CD4-positive, alpha-beta T cell (primary cell): ENCODE measurements around the gene POLQ. TPM values are rescaled to one million over a fixed set of nuclear protein-coding genes. Genes with fewer than 3 reads are reported as not detected.

Source experiments
- ATAC-seq: fragments of 200-7000 bp; cut with Tn5 transposase; one replicate; pipeline ENCODE4 v1.10.0; 2022; ENCODE audit warnings: mild to moderate bottlenecking; ENCODE audit not compliant: poor library complexity
- CTCF ChIA-PET: fragments of 350-600 bp; sonication (Branson Sonifier 250); formaldehyde crosslinking; loops from one replicate; lab custom pipeline; 2021; ENCODE audit warnings: antibody characterized with exemption, inconsistent platforms; lab: Charles Lee
- POLR2A ChIA-PET: fragments of 350-600 bp; sonication (Branson Sonifier 250); formaldehyde crosslinking; loops from one replicate; lab custom pipeline; 2021; ENCODE audit warnings: antibody characterized with exemption, inconsistent platforms; lab: Charles Lee
- DNase-seq, 14 experiments: peaks; one replicate each; pipeline ENCODE4 v3.0.0-alpha.2; 2013 to 2020; ENCODE audit warnings: mixed read lengths in 2 of 14
- H3K27ac ChIP-seq, 2 donors: one replicate each; pipeline versions ENCODE4 v1.5.1 to v1.7.0; 2013; ENCODE audit warnings: low read length in 2 of 2, low read depth in 1 of 2, mild to moderate bottlenecking in 1 of 2
- H3K27me3 ChIP-seq, 2 experiments: 1 replicate in 1 of 2; 2 replicates in 1 of 2; pipeline versions ENCODE4 v1.6.1 to v1.7.0; 2013; ENCODE audit warnings: low read length in 2 of 2, control low read depth in 1 of 2, mild to moderate bottlenecking in 1 of 2, moderate library complexity in 1 of 2; ENCODE audit not compliant: insufficient read depth in 2 of 2, control insufficient read depth in 1 of 2
- H3K36me3 ChIP-seq: one replicate; pipeline ENCODE4 v1.6.1; 2013; ENCODE audit warnings: low read length, control low read depth; ENCODE audit not compliant: insufficient read depth
- H3K4me1 ChIP-seq: one replicate; pipeline ENCODE4 v1.6.1; 2013; ENCODE audit warnings: low read length, control low read depth; ENCODE audit not compliant: insufficient read depth
- H3K4me3 ChIP-seq: one replicate; pipeline ENCODE4 v1.5.1; 2013; ENCODE audit warnings: mild to moderate bottlenecking, low read length, moderate library complexity
- H3K9me3 ChIP-seq, 2 experiments: 1 replicate in 1 of 2; 2 replicates in 1 of 2; pipeline versions ENCODE4 v1.6.1 to v1.7.0; 2013; ENCODE audit warnings: low read length in 2 of 2, mild to moderate bottlenecking in 2 of 2, control low read depth in 1 of 2, moderate library complexity in 1 of 2; ENCODE audit not compliant: control insufficient read depth in 1 of 2, insufficient read depth in 1 of 2
- H3K27ac Mint-ChIP-seq: one replicate; pipeline ENCODE4 v1.8.0; 2020; ENCODE audit warnings: mixed read lengths
- H3K27me3 Mint-ChIP-seq: one replicate; pipeline ENCODE4 v1.8.0; 2021; ENCODE audit warnings: mixed read lengths
- H3K36me3 Mint-ChIP-seq: one replicate; pipeline ENCODE4 v1.8.0; 2021; ENCODE audit warnings: low read depth, mixed read lengths
- H3K4me1 Mint-ChIP-seq: one replicate; pipeline ENCODE4 v1.8.0; 2021; ENCODE audit warnings: low read depth, mixed read lengths
- H3K4me3 Mint-ChIP-seq: one replicate; pipeline ENCODE4 v1.8.0; 2020; ENCODE audit warnings: mild to moderate bottlenecking, mixed read lengths
- H3K9me3 Mint-ChIP-seq: one replicate; pipeline ENCODE4 v1.8.0; 2020; ENCODE audit warnings: mixed read lengths
- CTCF ChIP-seq: fragments of 200-600 bp; IDR thresholded peaks from one replicate; pipeline ENCODE4 v1.8.0; 2022; ENCODE audit warnings: antibody characterized with exemption, mild to moderate bottlenecking
- intact Hi-C, 2 experiments: fragments of 100-400 bp; cut with DNase I in 1 of 2; cut with micrococcal nuclease in 1 of 2; formaldehyde crosslinking; loops; one replicate each; pipeline versions ENCODE4 v1.15.1 to v1.9.0; 2023 to 2025; cut with DNase I, micrococcal nuclease
- total RNA-seq, 174 experiments: library from RNA in 2 of 174; stranded (reverse) in 2 of 174; gene quantifications; one replicate each; pipeline ENCODE4 v1.2.3 and lab custom pipeline; 2021 to 2026

POLQ gene
- total RNA-seq, 2 experiments from 2014 or later, result 0.17 to 0.30 TPM

- no peak for ATAC-seq
- POLR2A ChIA-PET, result no interaction called here
- intact Hi-C loops, result no loop called here
Measured at GRCh38 chr3:121574449-121574848, 28.7 kb upstream of the POLQ start.

GRCh38 chr3:121567649-121568048, 21.9 kb upstream of the POLQ start, which contains the start of gene ARGFX:
ARGFX (plus strand) TSS chr3:121567949; CDS start chr3:121570714, 2,765 bp downstream.
- Mint-ChIP-seq H3K36me3 (no peaks in the 10 kb centered on the region), H3K27ac (no peak within 1 kb of the TSS), H3K27me3 (peaks cover 4% of the 10 kb centered on the region), H3K9me3 (no peaks in the 10 kb centered on the region), H3K4me3 (no peak within 1 kb of the TSS), H3K4me1 (no peaks in the 10 kb centered on the region)
- POLR2A ChIA-PET, result no interaction called here
- Histone ChIP-seq H3K4me3 (no peak within 1 kb of the TSS), H3K4me1 (no peaks in the 10 kb centered on the region), H3K36me3 (no peaks in the 10 kb centered on the region), H3K9me3 (no peaks in the 10 kb centered on the region), H3K27ac (no peak within 1 kb of the TSS), H3K27me3 (no peaks in the 10 kb centered on the region)
- ATAC-seq, result no peak
- no peak for TF ChIP-seq CTCF
- no peak for DNase-seq
- intact Hi-C loops, result no loop called here
- CTCF ChIA-PET, result no interaction called here

More at GRCh38 chr3:121574449-121574848, 28.7 kb upstream of the POLQ start:
- no peak for TF ChIP-seq CTCF
- H3K4me1 ChIP-seq, result no peaks in the 10 kb centered on the region
- H3K36me3 ChIP-seq, result no peaks in the 10 kb centered on the region
- Mint-ChIP-seq H3K4me3 (no peak overlapping the region), H3K36me3 (no peaks in the 10 kb centered on the region), H3K27ac (no peak overlapping the region), H3K4me1 (no peaks in the 10 kb centered on the region), H3K27me3 (no peaks in the 10 kb centered on the region), H3K9me3 (no peaks in the 10 kb centered on the region)
- CTCF ChIA-PET, result no interaction called here
- no peak overlapping the region for H3K27ac ChIP-seq
- no peak for DNase-seq
- no peak overlapping the region for H3K4me3 ChIP-seq
- H3K27me3 ChIP-seq, result no peaks in the 10 kb centered on the region
- H3K9me3 ChIP-seq, result no peaks in the 10 kb centered on the region

- CTCF ChIA-PET, result no interaction called here
- no peaks in the 10 kb centered on the region for H3K9me3 ChIP-seq
- H3K36me3 ChIP-seq, result no peaks in the 10 kb centered on the region
- intact Hi-C loops, result no loop called here
- no peaks in the 10 kb centered on the region for H3K9me3 Mint-ChIP-seq
- no peak overlapping the region for H3K27ac ChIP-seq
- peaks cover 4% of the 10 kb centered on the region for H3K27me3 Mint-ChIP-seq
- H3K27me3 ChIP-seq, result no peaks in the 10 kb centered on the region
- POLR2A ChIA-PET, result no interaction called here
- TF ChIP-seq CTCF, result no peak
- no peak for DNase-seq
- no peaks in the 10 kb centered on the region for H3K36me3 Mint-ChIP-seq
- H3K4me1 Mint-ChIP-seq, result no peaks in the 10 kb centered on the region
- no peak overlapping the region for H3K4me3 ChIP-seq
- no peak overlapping the region for H3K27ac Mint-ChIP-seq
- no peaks in the 10 kb centered on the region for H3K4me1 ChIP-seq
- no peak for ATAC-seq
- H3K4me3 Mint-ChIP-seq, result no peak overlapping the region
Measured at GRCh38 chr3:121566773-121567172, 21.0 kb upstream of the POLQ start.
